ENCODE data around the gene TRA2B.

DNA sequence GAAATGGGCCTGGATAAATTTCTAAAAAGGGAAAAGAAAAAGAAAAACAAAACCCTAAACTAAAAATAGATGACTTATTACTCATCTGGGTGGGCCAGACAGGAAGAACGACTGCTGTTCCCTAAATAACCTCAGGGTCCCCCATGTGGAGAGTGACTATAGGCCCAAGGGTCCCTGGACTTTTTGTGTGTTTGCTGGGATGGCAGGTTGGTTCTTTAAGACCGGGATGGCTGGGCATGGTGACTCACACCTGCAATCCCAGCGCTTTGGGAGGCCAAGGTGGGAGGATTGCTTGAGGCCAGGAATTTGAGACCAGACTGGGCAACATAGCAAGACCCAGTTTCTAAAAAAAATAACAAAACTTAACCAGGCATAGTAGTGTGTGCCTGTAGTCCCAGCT lies 43.8 kb upstream of the TRA2B start:
- TF ChIP-seq POLR2A (IDR thresholded peaks at IDR 0.05) = no peak
- TF ChIP-seq, protein P1, sequence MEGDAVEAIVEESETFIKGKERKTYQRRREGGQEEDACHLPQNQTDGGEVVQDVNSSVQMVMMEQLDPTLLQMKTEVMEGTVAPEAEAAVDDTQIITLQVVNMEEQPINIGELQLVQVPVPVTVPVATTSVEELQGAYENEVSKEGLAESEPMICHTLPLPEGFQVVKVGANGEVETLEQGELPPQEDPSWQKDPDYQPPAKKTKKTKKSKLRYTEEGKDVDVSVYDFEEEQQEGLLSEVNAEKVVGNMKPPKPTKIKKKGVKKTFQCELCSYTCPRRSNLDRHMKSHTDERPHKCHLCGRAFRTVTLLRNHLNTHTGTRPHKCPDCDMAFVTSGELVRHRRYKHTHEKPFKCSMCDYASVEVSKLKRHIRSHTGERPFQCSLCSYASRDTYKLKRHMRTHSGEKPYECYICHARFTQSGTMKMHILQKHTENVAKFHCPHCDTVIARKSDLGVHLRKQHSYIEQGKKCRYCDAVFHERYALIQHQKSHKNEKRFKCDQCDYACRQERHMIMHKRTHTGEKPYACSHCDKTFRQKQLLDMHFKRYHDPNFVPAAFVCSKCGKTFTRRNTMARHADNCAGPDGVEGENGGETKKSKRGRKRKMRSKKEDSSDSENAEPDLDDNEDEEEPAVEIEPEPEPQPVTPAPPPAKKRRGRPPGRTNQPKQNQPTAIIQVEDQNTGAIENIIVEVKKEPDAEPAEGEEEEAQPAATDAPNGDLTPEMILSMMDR (IDR thresholded peaks at IDR 0.05) = no peak
- TF ChIP-seq EP300 (IDR thresholded peaks at IDR 0.05) = no peak
